HS-5 (cell line): ENCODE data around the gene HECW1.
"Not testable (repeated sequence)": the region's sequence is repeated elsewhere in the genome, so short reads cannot be mapped to it uniquely, and the experiment has no call there.

Experiments
- DNase-seq: peaks from one replicate; pipeline ENCODE4 v3.0.0-alpha.2; 2012; ENCODE audit warnings: low read depth

The HECW1 gene

DNA sequence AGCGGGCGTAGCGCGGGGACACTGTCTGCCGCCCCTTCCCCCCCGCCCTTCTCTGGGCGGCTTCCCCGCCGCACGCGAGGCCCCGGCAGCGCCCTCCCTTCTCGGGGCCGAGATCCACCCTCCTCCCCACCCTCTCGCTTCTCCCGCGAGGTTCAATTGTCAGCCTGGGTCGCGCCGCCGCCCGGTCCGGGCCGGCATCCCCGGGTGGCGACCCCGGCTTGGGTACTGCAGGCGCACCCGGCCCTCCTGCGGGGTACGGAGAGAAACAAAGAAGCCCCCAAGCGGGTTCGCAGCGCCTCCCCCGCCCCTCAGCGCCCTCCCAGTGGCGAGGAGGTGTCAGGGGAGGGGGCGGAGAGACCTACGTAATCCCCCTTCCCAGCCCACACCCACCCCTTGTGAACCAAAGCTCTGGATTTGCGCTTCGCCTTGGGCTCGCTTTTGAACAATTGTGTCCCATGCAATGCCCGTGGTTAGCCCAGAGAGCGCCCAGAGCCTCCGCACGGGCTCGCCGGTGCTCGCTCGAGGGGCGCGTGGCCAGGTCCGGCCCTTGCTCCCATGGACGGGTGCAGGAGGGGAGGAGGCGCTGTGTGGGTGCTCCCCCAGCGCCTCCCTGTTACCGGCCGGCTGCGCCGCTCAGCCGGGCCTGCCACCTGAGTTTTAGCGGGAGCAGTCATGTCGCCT, 634 bp downstream of the HECW1 start:
- DNase-seq: no peak

DNA sequence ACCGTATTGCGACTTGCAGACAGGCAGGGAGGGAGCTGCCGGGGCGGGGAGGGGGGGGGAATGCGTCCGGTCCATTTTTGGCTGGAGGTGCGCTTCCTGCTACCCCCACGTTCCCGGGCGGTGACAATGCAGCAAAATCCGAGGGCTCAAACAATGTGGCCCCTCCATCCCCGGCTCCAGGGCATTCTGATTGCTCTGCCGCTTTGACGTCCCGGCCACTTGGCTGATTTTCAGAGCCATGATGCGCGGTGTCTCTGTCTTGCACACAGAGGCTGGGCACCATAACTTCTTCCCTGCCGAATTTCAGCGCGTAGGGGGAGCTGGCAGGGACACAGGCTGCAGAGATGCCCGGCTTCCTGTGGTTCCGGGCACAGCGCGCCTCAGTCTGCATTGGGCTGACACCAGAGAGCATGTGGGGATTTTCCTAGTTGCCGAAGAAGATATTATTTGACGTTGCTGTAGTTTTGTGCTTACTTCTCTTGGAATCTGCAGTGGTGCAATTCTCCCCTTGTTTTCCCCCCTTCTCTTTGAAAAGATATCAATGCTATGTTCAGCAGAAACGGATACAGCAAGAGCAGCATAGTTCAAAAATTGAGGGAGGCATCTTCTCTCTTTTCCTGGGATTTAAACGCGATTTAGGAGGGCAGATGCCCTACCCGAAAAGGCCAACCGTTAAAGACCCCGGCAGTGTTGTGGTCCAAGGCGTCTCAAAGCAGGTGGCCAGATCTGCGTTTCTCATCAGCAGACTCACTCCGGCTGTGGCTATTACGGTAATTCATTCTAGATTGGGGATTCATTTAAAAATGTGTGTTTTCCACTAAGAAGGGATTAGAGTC, 1.4 kb downstream of the HECW1 start:
- DNase-seq: no peak

- no peak for DNase-seq
These were observed 2.0 kb downstream of the HECW1 start for GRCh38 chr7:43114458-43114780.

DNA sequence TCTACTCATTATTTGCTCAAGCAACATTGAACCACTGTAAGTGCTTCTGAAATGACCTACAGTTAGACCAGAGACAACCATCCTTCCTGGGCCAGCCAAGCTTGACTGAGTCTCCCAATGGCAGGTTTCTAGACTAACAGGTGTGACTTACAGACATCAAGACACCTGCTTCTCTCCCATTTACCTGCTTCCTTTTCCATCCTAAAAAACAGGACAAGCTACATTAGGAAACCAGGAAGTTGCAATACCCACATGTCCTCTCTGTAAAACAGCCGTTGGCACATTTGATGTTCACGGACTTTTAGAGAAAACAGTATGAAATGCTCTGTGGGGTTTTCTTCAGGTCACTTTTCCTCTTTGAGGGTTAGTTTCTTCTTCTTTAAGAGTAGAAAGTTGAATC, 4.0 kb downstream of the HECW1 start:
- DNase-seq: no peak

GRCh38 chr7:43117095-43117494, 4.6 kb downstream of the HECW1 start:
- DNase-seq: no peak

DNA sequence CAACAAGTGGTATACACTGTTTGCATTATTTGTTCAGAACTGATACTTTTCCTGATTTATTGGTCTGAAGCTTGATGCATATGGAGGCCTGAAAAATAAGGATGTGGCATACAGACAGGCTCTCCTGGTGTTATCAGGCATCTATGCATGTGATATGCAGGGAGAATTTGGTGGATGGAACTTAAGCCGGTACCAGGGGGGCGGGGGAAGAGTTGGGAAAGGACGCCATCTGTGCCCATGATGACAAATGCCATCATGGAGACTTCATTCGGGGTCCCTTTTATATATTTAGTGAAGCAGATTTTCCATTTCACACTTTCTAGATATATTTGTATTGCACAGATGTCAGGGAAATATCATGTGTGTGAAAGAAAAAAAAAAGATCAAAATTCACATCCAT, 5.4 kb downstream of the HECW1 start:
- DNase-seq: no peak

- DNase-seq: no peak
These were observed 5.9 kb downstream of the HECW1 start for GRCh38 chr7:43118313-43118712.

DNA sequence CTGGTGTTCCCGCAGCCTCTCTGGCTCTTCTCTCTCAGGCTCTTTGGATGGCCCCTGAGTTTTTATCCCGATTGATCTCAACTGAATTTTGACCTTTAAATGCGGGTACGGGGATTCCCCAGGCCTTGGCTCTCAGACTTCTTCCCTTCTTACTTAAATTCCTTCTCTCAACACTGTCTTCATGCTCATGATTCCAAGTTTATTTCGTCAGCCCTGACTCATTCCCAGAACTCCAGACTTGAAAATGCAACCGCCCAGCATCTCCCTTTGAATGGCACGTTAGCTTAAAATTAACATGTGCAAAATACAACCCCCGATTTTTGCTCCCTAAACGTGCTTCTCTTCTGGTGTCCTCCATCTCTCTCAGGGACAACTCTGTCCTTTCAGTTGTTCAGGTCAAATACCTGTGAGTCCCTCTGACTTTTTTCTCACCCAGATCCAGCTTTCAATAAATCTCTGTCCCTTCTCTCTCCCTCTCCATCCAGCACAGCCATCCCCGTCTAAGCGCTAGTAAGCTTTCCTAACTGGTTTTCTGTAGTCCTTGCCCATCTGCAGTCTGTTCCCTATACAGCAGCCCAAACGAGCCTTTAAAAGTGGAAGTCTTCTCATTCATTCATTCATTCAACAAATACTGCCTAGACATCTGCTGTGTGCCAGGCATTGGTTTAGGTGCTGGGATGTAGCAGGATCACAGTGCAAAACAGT, 7.1 kb downstream of the HECW1 start:
- DNase-seq: peak; percentile 74

DNA sequence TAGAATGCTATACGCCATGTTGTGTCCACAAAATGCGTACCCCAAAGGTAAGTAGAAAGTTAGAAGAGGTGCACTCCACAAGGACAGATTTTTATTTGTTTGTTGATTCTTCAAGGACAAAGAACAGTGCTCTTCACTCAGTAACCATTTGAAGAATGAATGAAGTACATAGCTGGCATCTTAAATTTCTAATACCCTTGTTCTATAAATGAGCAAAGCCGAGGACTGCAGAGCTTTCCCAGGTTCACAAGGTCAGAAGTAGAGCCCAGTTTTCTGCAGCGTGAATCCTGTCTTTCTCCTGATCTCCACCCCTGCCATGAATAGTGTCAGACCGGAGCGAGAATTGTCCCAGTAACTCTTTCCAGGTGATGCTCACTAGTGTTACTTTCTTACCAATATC, 9.5 kb downstream of the HECW1 start:
- no peak for DNase-seq

GRCh38 chr7:43123457-43123856, 11.0 kb downstream of the HECW1 start:
- DNase-seq: no peak

DNA sequence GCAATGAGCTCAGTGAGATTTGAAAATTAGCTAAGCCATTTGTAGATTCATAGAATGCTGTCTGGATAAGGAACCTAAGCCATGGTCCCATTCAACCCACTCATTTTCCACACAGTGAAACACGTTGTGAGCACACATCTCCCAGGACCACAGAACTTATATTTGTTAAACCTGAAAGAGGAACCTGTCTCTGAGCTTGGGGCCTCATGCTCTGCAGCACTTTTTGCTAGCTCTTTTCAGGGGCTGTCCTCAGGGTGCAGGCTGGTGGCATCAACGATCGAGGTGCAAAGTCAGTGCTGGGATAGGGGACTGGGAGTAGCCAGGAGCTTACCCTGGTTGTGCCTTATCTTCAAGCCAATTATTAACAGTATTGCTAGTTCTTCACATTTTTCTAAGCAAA, 11.9 kb downstream of the HECW1 start:
- DNase-seq: no peak

DNA sequence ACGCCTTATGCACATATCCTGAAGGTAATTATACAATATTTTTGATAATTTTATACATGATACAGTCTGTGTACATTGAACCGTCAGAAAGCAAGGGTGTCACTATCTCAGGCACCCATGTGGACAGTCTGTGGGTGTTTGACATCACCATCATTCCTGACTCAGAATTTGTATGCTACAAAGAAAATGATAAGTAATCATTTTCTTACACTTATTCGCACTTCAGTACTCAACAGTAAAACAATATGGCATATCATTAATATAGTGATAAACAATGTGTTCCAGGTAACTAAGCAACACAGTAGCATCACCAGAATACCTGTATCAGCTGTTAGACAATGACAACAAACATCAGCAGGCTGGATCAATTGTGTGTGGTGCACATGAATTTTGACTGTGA, 17.9 kb downstream of the HECW1 start:
- no peak for DNase-seq

DNA sequence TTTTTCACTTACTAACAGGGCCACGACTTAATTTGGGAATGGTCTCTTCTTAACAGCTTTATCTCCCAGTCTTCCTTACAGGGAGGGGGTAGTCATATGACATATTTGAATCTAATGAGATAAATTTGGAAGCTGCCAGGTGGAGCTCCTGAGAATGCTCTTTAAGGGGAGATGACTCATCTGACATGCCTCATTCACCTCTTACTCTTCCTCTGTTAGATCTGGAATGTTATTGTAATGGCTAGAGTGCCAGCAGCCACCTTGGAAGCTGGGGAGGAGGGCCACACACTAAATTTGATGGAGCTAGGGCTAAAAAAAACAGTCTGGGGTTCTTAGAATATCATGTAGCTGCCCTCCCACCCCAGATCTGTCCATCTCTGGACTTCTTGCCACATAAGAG, 22.7 kb downstream of the HECW1 start:
- DNase-seq: no peak

- no peak for DNase-seq
These were observed 23.6 kb downstream of the HECW1 start for GRCh38 chr7:43136064-43136463.

DNA sequence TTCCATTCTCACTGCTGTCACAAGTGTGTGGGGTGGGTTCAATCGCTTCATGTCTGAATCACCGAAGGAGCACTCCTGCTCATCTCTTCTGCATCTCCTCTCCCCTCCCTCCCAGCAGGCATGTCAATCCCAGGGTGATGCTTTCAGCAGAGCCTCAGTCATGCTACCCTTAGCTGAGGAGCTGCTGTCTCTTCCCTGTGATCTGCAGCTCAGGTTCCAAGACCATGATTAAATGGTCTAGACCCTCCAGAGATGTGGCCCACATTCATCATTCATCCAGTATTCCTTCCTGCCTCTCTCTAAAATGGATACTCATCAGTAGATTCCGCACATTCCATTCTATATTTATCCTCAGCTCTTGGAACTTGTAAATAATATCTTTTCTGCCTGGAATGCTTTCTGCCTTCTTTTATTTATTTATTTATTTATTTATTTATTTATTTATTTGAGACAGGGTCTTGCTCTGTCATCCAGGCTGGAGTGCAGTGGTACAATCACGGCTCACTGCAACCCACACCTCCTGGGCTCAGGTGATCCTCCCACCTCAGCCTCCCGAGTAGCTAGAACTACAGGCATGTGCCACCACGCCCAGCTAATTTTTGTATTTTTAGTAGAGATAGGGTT, 24.8 kb downstream of the HECW1 start:
- not testable (repeated sequence) for DNase-seq

DNA sequence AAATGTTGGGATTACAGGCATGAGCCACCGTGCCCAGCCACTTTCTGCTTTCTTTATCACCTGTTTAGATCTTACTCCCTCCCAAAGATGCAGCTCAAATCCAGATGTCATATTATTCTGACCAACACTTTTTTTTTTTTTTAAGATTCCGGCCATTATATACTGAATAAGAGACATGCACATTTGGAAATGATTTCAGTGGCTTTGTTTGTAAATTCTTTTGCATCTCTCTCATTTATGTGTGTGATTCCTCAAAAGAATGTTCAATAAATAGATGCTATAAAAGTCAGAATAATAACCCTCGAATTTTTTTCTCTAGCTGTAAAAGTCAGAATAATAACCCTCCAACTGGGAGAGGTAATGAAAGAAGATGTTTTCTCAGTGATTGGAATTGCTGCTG, 25.4 kb downstream of the HECW1 start:
- no peak for DNase-seq

- DNase-seq: no peak
These were observed 26.3 kb downstream of the HECW1 start for GRCh38 chr7:43138710-43139109.

GRCh38 chr7:43139137-43139536, 26.7 kb downstream of the HECW1 start:
- no peak for DNase-seq

GRCh38 chr7:43140186-43140585, 27.7 kb downstream of the HECW1 start:
- DNase-seq: no peak

GRCh38 chr7:43141091-43141490, 28.6 kb downstream of the HECW1 start:
- no peak for DNase-seq

DNA sequence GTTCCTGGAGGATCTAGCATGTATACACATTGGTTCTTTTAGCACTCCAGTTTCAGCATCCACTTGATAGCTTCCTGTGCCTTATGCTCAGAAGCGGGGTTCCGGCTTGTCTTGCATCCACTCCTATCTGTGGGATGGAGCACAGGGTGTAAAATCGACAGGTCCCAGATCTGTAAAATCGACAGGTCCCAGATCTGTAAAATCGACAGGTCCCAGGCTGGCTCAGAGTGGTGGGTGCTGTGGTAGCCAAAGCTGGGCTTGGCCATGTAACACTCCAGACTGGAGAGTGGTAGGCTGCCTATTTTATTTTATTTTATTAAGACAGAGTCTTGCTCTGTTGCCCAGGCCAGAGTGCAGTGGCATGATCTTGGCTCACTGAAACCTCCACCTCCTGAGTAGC, 30.3 kb downstream of the HECW1 start:
- no peak for DNase-seq

DNA sequence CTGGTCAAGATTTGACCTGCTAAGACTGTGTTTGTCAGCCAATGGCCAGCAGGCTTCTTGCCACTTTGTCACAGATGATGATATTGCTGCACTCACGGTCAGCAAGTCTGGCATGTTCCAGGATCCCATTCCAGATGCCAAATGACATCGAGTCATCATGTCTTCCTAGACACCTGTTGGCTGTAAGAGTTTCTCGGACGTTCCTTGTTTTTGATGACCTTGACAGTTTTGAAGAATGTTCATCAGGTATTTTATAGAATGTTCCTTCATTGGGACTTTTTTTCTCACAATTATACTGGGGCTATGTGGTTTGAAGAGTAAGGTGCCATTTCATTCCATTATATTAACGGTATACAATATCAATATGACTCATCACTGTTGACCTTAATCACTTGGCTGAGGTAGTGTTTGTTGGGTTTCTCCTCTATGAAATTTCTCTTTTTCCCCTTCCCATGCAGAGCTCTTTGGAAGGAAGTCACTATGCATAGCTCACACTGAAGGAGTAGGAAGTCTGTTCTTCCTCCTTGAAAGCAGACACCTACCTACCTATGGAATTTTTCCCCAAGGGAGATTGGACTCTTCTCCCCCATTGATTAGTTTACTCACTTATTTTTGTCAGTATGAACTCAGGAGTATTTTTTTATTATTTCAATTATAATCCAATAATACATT, 31.6 kb downstream of the HECW1 start:
- no peak for DNase-seq
